HCT116 (cell line): ENCODE measurements around the gene TSPAN11. TPM values are rescaled to one million over a fixed set of nuclear protein-coding genes. Genes with fewer than 3 reads are reported as not detected.

Experiments
- ATAC-seq: fragments of 200-7000 bp; cut with Tn5 transposase; 2 replicates; pipeline ENCODE4 v1.9.1; 2020; ENCODE audit warnings: mild to moderate bottlenecking, moderate library complexity
- BruUV-seq: library from RNA; stranded (reverse); fragments of 400-500 nt; replicated peaks from 2 replicates; lab custom pipeline; 2021; lab: Mats Ljungman, UMichigan
- CTCF ChIA-PET: fragments of 300-600 bp; sonication (Branson Sonifier 250); formaldehyde crosslinking; loops from one replicate; lab custom pipeline; 2021; ENCODE audit warnings: antibody characterized with exemption; lab: Charles Lee
- POLR2A ChIA-PET: fragments of 300-600, 350-600 bp; sonication (Branson Sonifier 250); formaldehyde crosslinking; loops from one replicate; lab custom pipeline; 2021; ENCODE audit warnings: antibody characterized with exemption; lab: Charles Lee
- RAD21 ChIA-PET, 2 experiments: fragments of 300-600 bp; sonication (Branson Sonifier 250); formaldehyde crosslinking; loops; one replicate each; lab custom pipeline; 2023; ENCODE audit warnings: low total read pairs in 2 of 2; ENCODE audit not compliant: uncharacterized antibody in 2 of 2, unreplicated experiment in 2 of 2, low non-redundant PET in 1 of 2; lab: Charles Lee
- DNase-seq: peaks from one replicate; pipeline ENCODE4 v3.0.0-alpha.2; 2010; ENCODE audit warnings: low read depth, low spot score
- H2AFZ ChIP-seq: fragments of 200-600 bp; shearing (Covaris generic), sonication (generic); 2 replicates; pipeline ENCODE4 v1.6.1; 2017; ENCODE audit warnings: low read depth, mixed run types, mixed read lengths, antibody characterized with exemption, low read length; ENCODE audit not compliant: poor library complexity, severe bottlenecking
- H3K27ac ChIP-seq: 2 replicates; pipeline ENCODE4 v1.5.1; 2012; ENCODE audit warnings: low read depth, low read length
- H3K27me3 ChIP-seq: fragments of 200-600 bp; sonication (generic); 2 replicates; pipeline ENCODE4 v1.6.1; 2016; ENCODE audit warnings: mixed run types, low read length, mixed read lengths; ENCODE audit not compliant: insufficient read depth
- H3K36me3 ChIP-seq, 2 experiments: fragments of 200-500 bp in 1 of 2; fragments of 200-600 bp in 1 of 2; sonication (Bioruptor generic) in 1 of 2; sonication (generic) in 1 of 2; 2 replicates each; pipeline versions ENCODE4 v1.5.1 to v1.6.1; 2014 to 2016; ENCODE audit warnings: low read length in 2 of 2, inconsistent platforms in 1 of 2, mixed read lengths in 1 of 2, mixed run types in 1 of 2; ENCODE audit not compliant: insufficient read depth in 2 of 2, control insufficient read depth in 1 of 2
- H3K4me1 ChIP-seq, 2 experiments: fragments of 200-600 bp in 1 of 2; sonication (generic) in 1 of 2; 2 replicates each; pipeline versions ENCODE4 v1.5.1 to v1.6.1; 2012 to 2017; ENCODE audit warnings: low read length in 2 of 2, inconsistent platforms in 1 of 2, mild to moderate bottlenecking in 1 of 2, mixed read lengths in 1 of 2, mixed run types in 1 of 2, moderate library complexity in 1 of 2; ENCODE audit not compliant: insufficient read depth in 2 of 2, control insufficient read depth in 1 of 2
- H3K4me2 ChIP-seq: fragments of 200-600 bp; sonication (generic); 2 replicates; pipeline ENCODE4 v1.6.1; 2017; ENCODE audit warnings: mixed run types, low read length, mixed read lengths
- H3K4me3 ChIP-seq, 2 experiments: fragments of 200-600 bp in 1 of 2; sonication (generic) in 1 of 2; replicated peaks in 1 of 2; 2 replicates each; pipeline ENCODE4 v1.5.1; 2011 to 2016; ENCODE audit warnings: low read length in 2 of 2, control low read depth in 1 of 2, low read depth in 1 of 2, mild to moderate bottlenecking in 1 of 2, mixed read lengths in 1 of 2, mixed run types in 1 of 2
- H3K79me2 ChIP-seq: fragments of 200-600 bp; sonication (generic); 2 replicates; pipeline ENCODE4 v1.6.1; 2017; ENCODE audit warnings: mild to moderate bottlenecking, mixed run types, low read length, moderate library complexity, mixed read lengths; ENCODE audit not compliant: insufficient read depth
- H3K9ac ChIP-seq: fragments of 200-600 bp; sonication (generic); 2 replicates; pipeline ENCODE4 v1.6.1; 2016; ENCODE audit warnings: low read length, mixed read lengths
- H3K9me2 ChIP-seq: fragments of 200-600 bp; sonication (generic), shearing (Covaris generic); 2 replicates; pipeline ENCODE4 v1.6.1; 2017; ENCODE audit warnings: mixed run types, mild to moderate bottlenecking, moderate library complexity; ENCODE audit not compliant: insufficient read depth
- H3K9me3 ChIP-seq, 2 experiments: fragments of 200-500 bp in 1 of 2; fragments of 200-600 bp in 1 of 2; sonication (Bioruptor generic) in 1 of 2; sonication (generic) in 1 of 2; 2 replicates each; pipeline ENCODE4 v1.6.1; 2014 to 2017; ENCODE audit warnings: low read length in 2 of 2, mixed read lengths in 2 of 2, inconsistent platforms in 1 of 2, low read depth in 1 of 2, mild to moderate bottlenecking in 1 of 2, mixed run types in 1 of 2, moderate library complexity in 1 of 2; ENCODE audit not compliant: control insufficient read depth in 1 of 2, insufficient read depth in 1 of 2
- H4K20me1 ChIP-seq: fragments of 200-600 bp; sonication (generic), shearing (Covaris generic); 2 replicates; pipeline ENCODE4 v1.6.1; 2017; ENCODE audit warnings: mixed run types, mild to moderate bottlenecking, moderate library complexity; ENCODE audit not compliant: insufficient read depth
- CBX3 ChIP-seq: IDR thresholded peaks from 2 replicates; pipeline ENCODE4 v1.6.1; 2012; ENCODE audit warnings: low read depth
- ELF1 ChIP-seq: IDR thresholded peaks from 2 replicates; pipeline ENCODE4 v1.6.1; 2012; ENCODE audit warnings: low read depth, borderline replicate concordance
- JUND ChIP-seq: IDR thresholded peaks from 2 replicates; pipeline ENCODE4 v1.6.1; 2012
- MAX ChIP-seq: IDR thresholded peaks from 2 replicates; pipeline ENCODE4 v1.6.1; 2012
- POLR2AphosphoS5 ChIP-seq: IDR thresholded peaks from 2 replicates; pipeline ENCODE4 v1.6.1; 2011; ENCODE audit warnings: mild to moderate bottlenecking, low read depth, low read length, moderate library complexity
- REST ChIP-seq: IDR thresholded peaks from 2 replicates; pipeline ENCODE4 v1.6.1; 2012; ENCODE audit warnings: low read depth
- SP1 ChIP-seq: IDR thresholded peaks from 2 replicates; pipeline ENCODE4 v1.6.1; 2012; ENCODE audit warnings: low read depth
- ZNF274 ChIP-seq: fragments of 200-500 bp; sonication (Bioruptor generic); IDR thresholded peaks from 2 replicates; pipeline ENCODE4 v1.6.1; 2014; ENCODE audit warnings: mild to moderate bottlenecking, low read depth, low read length, inconsistent platforms
- intact Hi-C: fragments of 100-400 bp; cut with micrococcal nuclease; formaldehyde crosslinking; loops from 2 replicates; pipeline ENCODE4 v1.10.0; 2022
- total RNA-seq: library from RNA; stranded (reverse); gene quantifications from one replicate; pipeline ENCODE4 v1.2.1, GENCODE V29; 2021; ENCODE audit not compliant: unreplicated experiment

The TSPAN11 gene
- total RNA-seq, 1 experiment from 2014 or later: not detected

- Histone ChIP-seq H3K9me2 (no peaks in the 10 kb centered on the region), H3K27ac (no peak overlapping the region), H3K9me3 (no peaks in the 10 kb centered on the region), H4K20me1 (no peaks in the 10 kb centered on the region), H3K79me2 (no peaks in the 10 kb centered on the region), H3K9ac (no peak overlapping the region), H3K27me3 (no peaks in the 10 kb centered on the region), H3K36me3 (no peaks in the 10 kb centered on the region), H3K4me3 (no peak overlapping the region), H3K4me1 (peaks cover 6 to 23% of the 10 kb centered on the region in 2 experiments), H3K4me2 (no peak overlapping the region), H2AFZ (no peak overlapping the region)
- BruUV-seq: no TSS peak
- DNase-seq (no peak), ATAC-seq (no peak)
- intact Hi-C loops: no loop called here
- ChIA-PET RAD21 (no interaction called here), POLR2A (no interaction called here), CTCF (no interaction called here)
- TF ChIP-seq ELF1 (no peak), CBX3 (no peak), POLR2AphosphoS5 (no peak), MAX (no peak), ZNF274 (no peak), SP1 (no peak), REST (no peak), JUND (no peak)
These were observed 76.5 kb downstream of the TSPAN11 start for GRCh38 chr12:31002999-31003398.
